BLaER1 treated with 17β-estradiol and CSF1 and Interleukin-3, amounts not matched to agents 10 nM and 100 nM (cell line): Measurements from ENCODE around the gene CSF3.

Source experiments
- H3K27ac ChIP-seq, 11 experiments: shearing (Covaris generic); formaldehyde crosslinking; 2 replicates each; pipeline ENCODE4 v1.8.1; 2022
- H3K27me3 ChIP-seq, 11 experiments: shearing (Covaris generic); formaldehyde crosslinking; 2 replicates each; pipeline ENCODE4 v1.8.1; 2022
- H3K36me3 ChIP-seq, 11 experiments: shearing (Covaris generic); formaldehyde crosslinking; 2 replicates each; pipeline ENCODE4 v1.8.1; 2022
- H3K4me1 ChIP-seq, 10 experiments: shearing (Covaris generic); formaldehyde crosslinking; 2 replicates each; pipeline ENCODE4 v1.8.1; 2022
- H3K4me2 ChIP-seq, 11 experiments: shearing (Covaris generic); formaldehyde crosslinking; 2 replicates each; pipeline ENCODE4 v1.8.1; 2022
- H3K4me3 ChIP-seq, 10 experiments: shearing (Covaris generic); formaldehyde crosslinking; 2 replicates each; pipeline ENCODE4 v1.8.1; 2022
- H3K9ac ChIP-seq, 11 experiments: shearing (Covaris generic); formaldehyde crosslinking; 2 replicates each; pipeline ENCODE4 v1.8.1; 2022
- H3K9me3 ChIP-seq, 11 experiments: shearing (Covaris generic); formaldehyde crosslinking; replicated peaks in 1 of 11; 2 replicates each; pipeline ENCODE4 v1.8.1; 2022
- H4K20me1 ChIP-seq, 11 experiments: shearing (Covaris generic); formaldehyde crosslinking; 2 replicates each; pipeline ENCODE4 v1.8.1; 2022
- Cebpa-rat ChIP-seq, 11 experiments: shearing (Covaris generic); IDR thresholded peaks; 2 replicates each; pipeline ENCODE4 v1.8.1; 2022

The CSF3 gene

DNA sequence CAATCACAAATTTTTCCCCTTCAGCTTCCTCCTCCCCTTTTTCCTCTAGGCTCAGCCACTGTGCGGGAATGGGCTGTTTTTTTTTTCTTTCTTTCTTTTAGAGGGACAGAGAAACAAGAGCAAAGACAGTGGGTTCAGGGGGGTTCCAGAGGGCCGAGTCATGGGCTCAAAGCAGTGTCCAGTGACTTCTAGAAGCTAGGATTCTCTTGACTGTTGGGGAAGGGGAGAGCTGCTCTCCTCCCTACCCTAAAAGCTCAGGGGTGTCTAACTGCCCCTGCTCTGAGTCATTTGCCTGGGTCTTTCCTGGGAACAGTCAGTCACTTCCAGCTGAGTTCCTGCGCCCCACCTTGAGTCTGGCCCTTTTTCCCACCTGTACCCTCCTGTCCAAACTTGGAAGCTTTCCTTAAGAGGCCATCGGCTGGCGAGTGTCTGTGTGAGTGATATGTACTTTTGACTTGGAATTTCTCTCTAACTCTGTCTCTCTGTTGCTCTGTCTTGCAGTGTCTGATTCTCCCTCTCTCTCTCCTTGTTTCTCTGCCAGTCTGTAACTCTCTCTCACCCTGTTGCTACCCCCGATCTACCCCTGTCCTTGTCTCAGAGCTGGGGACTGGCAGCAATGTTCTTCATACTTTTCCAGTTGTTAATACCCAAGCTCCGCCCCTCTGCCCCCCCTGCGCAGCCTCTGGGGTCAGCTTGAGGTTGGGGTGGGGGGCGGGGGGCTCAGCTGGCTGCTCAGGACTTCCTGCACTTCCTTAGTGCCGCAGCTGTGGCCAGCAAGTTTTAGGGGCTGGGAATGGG, 49.9 kb downstream of the CSF3 start:
- no peaks in the 10 kb centered on the region for H3K36me3 ChIP-seq
- H3K27ac ChIP-seq = peak overlapping the region in 9 of 11 experiments; percentile 43 to 95 (median 92); a peak in 18 of 22 replicates
- H3K9ac ChIP-seq = peak overlapping the region; percentile 85 to 95 (median 92)
- H3K27me3 ChIP-seq = peaks cover 0 to 8% (median 0%) of the 10 kb centered on the region in 11 experiments; a peak in 1 of 22 replicates
- peak overlapping the region; percentile 90 to 99 (median 96) for H3K4me2 ChIP-seq
- H3K4me1 ChIP-seq = peaks cover 62 to 82% (median 78%) of the 10 kb centered on the region in 10 experiments
- peak overlapping the region; percentile 85 to 100 (median 97) for H3K4me3 ChIP-seq
- no peaks in the 10 kb centered on the region for H3K9me3 ChIP-seq
- H4K20me1 ChIP-seq = peaks cover 0 to 9% (median 0%) of the 10 kb centered on the region in 11 experiments; a peak in 2 of 22 replicates
- TF ChIP-seq Cebpa-rat (IDR thresholded peaks at IDR 0.05) = no peak

DNA sequence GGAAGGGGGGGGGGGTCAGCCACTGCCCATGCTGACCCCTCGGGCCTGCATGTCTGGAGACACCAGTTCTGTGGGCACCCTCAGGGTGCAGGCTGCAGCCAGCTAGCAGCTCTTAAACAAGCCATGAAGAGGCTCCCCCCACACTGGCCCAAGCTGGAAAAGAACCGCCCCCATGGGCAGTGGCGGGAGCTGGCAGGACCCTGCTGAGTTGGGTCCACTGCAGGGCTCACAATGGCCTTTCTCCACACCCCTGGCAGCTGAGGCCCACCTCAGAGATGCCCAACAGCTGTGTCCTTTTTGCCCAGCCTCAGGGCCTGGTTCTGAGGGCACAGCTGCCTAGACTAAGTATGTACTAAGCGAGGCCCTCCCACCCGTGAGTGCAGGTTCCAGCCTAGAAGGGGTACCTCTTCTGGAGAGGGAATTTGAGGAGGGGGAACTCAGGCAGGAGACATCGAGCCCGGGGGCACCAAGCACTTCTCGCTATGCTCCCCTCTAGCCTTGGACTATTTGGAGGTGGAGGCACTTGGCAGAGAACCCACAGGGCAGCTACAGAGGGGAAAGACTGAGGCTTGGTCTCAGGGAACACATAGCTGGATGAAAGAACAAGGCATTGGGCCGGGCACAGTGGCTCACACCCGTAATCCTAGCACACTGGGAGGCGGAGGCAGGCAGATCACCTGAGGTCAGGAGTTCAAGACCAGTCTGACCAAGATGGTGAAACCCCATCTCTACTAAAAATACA, 50.7 kb downstream of the CSF3 start:
- H3K9me3 ChIP-seq = no peaks in the 10 kb centered on the region
- H3K4me1 ChIP-seq = peaks cover 70 to 89% (median 85%) of the 10 kb centered on the region in 10 experiments
- peak overlapping the region in 10 of 11 experiments; percentile 2 to 94 (median 92); a peak in 16 of 22 replicates for H3K9ac ChIP-seq
- peak overlapping the region; percentile 90 to 99 (median 96) for H3K4me2 ChIP-seq
- peaks cover 0 to 9% (median 0%) of the 10 kb centered on the region in 11 experiments; a peak in 2 of 22 replicates for H4K20me1 ChIP-seq
- peaks cover 0 to 8% (median 0%) of the 10 kb centered on the region in 11 experiments; a peak in 1 of 22 replicates for H3K27me3 ChIP-seq
- H3K27ac ChIP-seq = peak overlapping the region in 8 of 11 experiments; percentile 43 to 95 (median 92); a peak in 16 of 22 replicates
- TF ChIP-seq Cebpa-rat (IDR thresholded peaks at IDR 0.05) = no peak
- H3K36me3 ChIP-seq = no peaks in the 10 kb centered on the region
- H3K4me3 ChIP-seq = peak overlapping the region in 2 of 10 experiments; percentile 22 to 99; a peak in 4 of 20 replicates
